HEK293 (cell line): ENCODE measurements around the gene RASSF8.

Source experiments
- CTCF ChIA-PET: fragments of 350-600 bp; formaldehyde crosslinking; extraction: SDS; loops from one replicate; lab custom pipeline; 2021; ENCODE audit warnings: antibody characterized with exemption; lab: Yijun Ruan, JAX
- POLR2A ChIA-PET: fragments of 300-600 bp; formaldehyde crosslinking; extraction: SDS; loops from one replicate; lab custom pipeline; 2020; ENCODE audit warnings: antibody characterized with exemption, inconsistent platforms; lab: Yijun Ruan, JAX
- H3K27ac ChIP-seq: fragments of 200-500 bp; sonication (Bioruptor generic); 2 replicates; pipeline ENCODE4 v1.5.1; 2014; ENCODE audit warnings: low read depth, low read length, control low read depth, inconsistent platforms; ENCODE audit errors: extremely low read depth
- H3K36me3 ChIP-seq, 2 experiments: fragments of 200-500 bp in 1 of 2; sonication (Bioruptor generic) in 1 of 2; 1 replicate in 1 of 2; 2 replicates in 1 of 2; pipeline ENCODE4 v1.5.1; 2014 to 2017; ENCODE audit warnings: inconsistent platforms in 2 of 2, low read length in 2 of 2; ENCODE audit not compliant: control insufficient read depth in 2 of 2, insufficient read depth in 1 of 2
- H3K4me1 ChIP-seq: fragments of 200-500 bp; sonication (Bioruptor generic); 2 replicates; pipeline ENCODE4 v1.5.1; 2014; ENCODE audit warnings: mild to moderate bottlenecking, low read length, inconsistent platforms; ENCODE audit not compliant: control insufficient read depth, insufficient read depth
- H3K4me3 ChIP-seq: 2 replicates; pipeline ENCODE4 v1.5.1; 2011; ENCODE audit warnings: low read depth, mild to moderate bottlenecking, control low read depth, low read length, moderate library complexity
- H3K9me3 ChIP-seq: fragments of 200-500 bp; sonication (Bioruptor generic); 2 replicates; pipeline ENCODE4 v1.5.1; 2014; ENCODE audit warnings: low read depth, low read length, inconsistent platforms; ENCODE audit not compliant: control insufficient read depth, insufficient read depth
- SP7 ChIP-seq: fragments of 450-650 bp; formaldehyde crosslinking; IDR thresholded peaks from 2 replicates; pipeline ENCODE4 v1.5.1; 2016; ENCODE audit warnings: missing biosample characterization, missing genetic modification characterization
- TCF7L2 ChIP-seq: IDR thresholded peaks from 2 replicates; pipeline ENCODE4 v1.6.1; 2011; ENCODE audit warnings: low read depth, mild to moderate bottlenecking, inconsistent platforms, low read length, moderate library complexity, borderline replicate concordance
- ZBTB21 ChIP-seq: fragments of 450-650 bp; formaldehyde crosslinking; IDR thresholded peaks from 2 replicates; pipeline ENCODE4 v1.5.1; 2017; ENCODE audit warnings: missing biosample characterization, missing genetic modification characterization
- ZEB2 ChIP-seq: fragments of 450-650 bp; formaldehyde crosslinking; IDR thresholded peaks from 2 replicates; pipeline ENCODE4 v1.5.1; 2016; ENCODE audit warnings: missing biosample characterization, missing genetic modification characterization
- ZNF132 ChIP-seq: fragments of 450-650 bp; formaldehyde crosslinking; IDR thresholded peaks from 2 replicates; pipeline ENCODE4 v1.5.1; 2017; ENCODE audit warnings: missing biosample characterization, missing genetic modification characterization, borderline replicate concordance
- ZNF16 ChIP-seq: fragments of 450-650 bp; formaldehyde crosslinking; IDR thresholded peaks from 2 replicates; pipeline ENCODE4 v1.5.1; 2016; ENCODE audit warnings: low read depth, missing biosample characterization, missing genetic modification characterization
- ZNF175 ChIP-seq: fragments of 450-650 bp; formaldehyde crosslinking; IDR thresholded peaks from 2 replicates; pipeline ENCODE4 v1.5.1; 2016; ENCODE audit warnings: missing biosample characterization, missing genetic modification characterization
- ZNF202 ChIP-seq: fragments of 450-650 bp; formaldehyde crosslinking; IDR thresholded peaks from 2 replicates; pipeline ENCODE4 v1.5.1; 2016; ENCODE audit warnings: missing biosample characterization, missing genetic modification characterization, borderline replicate concordance
- ZNF214 ChIP-seq: fragments of 450-650 bp; formaldehyde crosslinking; IDR thresholded peaks from 2 replicates; pipeline ENCODE4 v1.5.1; 2017; ENCODE audit warnings: missing biosample characterization, mild to moderate bottlenecking, missing genetic modification characterization, borderline replicate concordance
- ZNF544 ChIP-seq: fragments of 450-650 bp; formaldehyde crosslinking; IDR thresholded peaks from 2 replicates; pipeline ENCODE4 v1.5.0; 2017; ENCODE audit warnings: missing biosample characterization, missing genetic modification characterization
- ZSCAN16 ChIP-seq: fragments of 450-650 bp; formaldehyde crosslinking; IDR thresholded peaks from 2 replicates; pipeline ENCODE4 v1.5.1; 2016; ENCODE audit warnings: missing biosample characterization, missing genetic modification characterization
- ZSCAN18 ChIP-seq: fragments of 450-650 bp; formaldehyde crosslinking; IDR thresholded peaks from 2 replicates; pipeline ENCODE4 v1.5.1; 2016; ENCODE audit warnings: missing biosample characterization, missing genetic modification characterization
- ZXDB ChIP-seq: fragments of 450-650 bp; formaldehyde crosslinking; IDR thresholded peaks from 2 replicates; pipeline ENCODE4 v1.5.1; 2016; ENCODE audit warnings: missing biosample characterization, missing genetic modification characterization
- TF ChIP-seq, protein P1 (sequence below): fragments of 450-650 bp; formaldehyde crosslinking; IDR thresholded peaks from 2 replicates; pipeline ENCODE4 v1.5.1; 2016; ENCODE audit warnings: missing biosample characterization, missing genetic modification characterization
- TF ChIP-seq, protein P2 (sequence below): fragments of 450-650 bp; formaldehyde crosslinking; IDR thresholded peaks from 2 replicates; pipeline ENCODE4 v1.5.1; 2016; ENCODE audit warnings: missing biosample characterization, missing genetic modification characterization, borderline replicate concordance
- TF ChIP-seq, protein P3 (sequence below): fragments of 450-650 bp; formaldehyde crosslinking; IDR thresholded peaks from 2 replicates; pipeline ENCODE4 v1.5.1; 2016; ENCODE audit warnings: missing biosample characterization, missing genetic modification characterization

Gene RASSF8

DNA sequence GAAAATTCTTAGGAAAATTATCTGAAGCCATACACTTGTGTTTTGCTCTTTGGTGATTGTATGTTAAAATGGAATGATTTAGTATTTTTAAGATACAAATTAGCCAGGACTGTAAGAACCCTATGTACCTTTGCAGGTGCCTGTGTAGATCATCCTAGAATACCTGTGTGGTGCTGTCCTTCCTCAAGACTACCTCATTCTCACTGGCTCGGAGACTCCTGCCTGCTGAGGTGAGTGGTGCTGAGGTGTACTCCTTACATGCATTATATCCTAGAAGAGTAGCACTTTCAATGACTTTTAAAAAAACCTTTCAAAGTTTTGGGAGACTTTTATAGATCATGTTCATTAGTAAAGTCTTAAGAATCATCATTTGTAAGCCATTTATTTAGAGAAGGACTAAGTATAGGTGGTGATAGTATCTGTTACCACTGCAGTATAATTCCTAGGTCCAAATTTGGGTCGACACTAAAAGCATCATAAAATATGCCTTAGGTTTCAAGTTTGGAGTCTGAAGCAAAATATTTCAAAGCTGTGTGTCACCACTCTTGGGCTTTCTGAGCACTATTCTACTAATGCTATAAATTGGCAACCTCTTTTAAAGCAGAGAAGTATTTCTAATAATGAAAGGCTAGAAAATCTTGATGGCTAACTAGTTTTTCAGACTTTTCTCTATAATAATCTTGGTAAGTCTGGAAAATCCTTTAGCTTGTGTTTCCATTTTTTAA is 36.6 kb downstream of the RASSF8 start:
- POLR2A ChIA-PET = no interaction called here
- Histone ChIP-seq H3K27ac (no peak overlapping the region), H3K4me3 (no peak overlapping the region), H3K36me3 (no peaks in the 10 kb centered on the region), H3K9me3 (no peaks in the 10 kb centered on the region), H3K4me1 (peaks cover 20% of the 10 kb centered on the region)
- no peak for TF ChIP-seq ZNF175 (tag by site-specific recombination)
- no peak for TF ChIP-seq ZSCAN18 (tag by site-specific recombination)
- TF ChIP-seq, protein P1, sequence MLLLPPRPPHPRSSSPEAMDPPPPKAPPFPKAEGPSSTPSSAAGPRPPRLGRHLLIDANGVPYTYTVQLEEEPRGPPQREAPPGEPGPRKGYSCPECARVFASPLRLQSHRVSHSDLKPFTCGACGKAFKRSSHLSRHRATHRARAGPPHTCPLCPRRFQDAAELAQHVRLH = no peak
- no peak for TF ChIP-seq ZSCAN16 (tag by site-specific recombination)
- CTCF ChIA-PET = no interaction called here

DNA sequence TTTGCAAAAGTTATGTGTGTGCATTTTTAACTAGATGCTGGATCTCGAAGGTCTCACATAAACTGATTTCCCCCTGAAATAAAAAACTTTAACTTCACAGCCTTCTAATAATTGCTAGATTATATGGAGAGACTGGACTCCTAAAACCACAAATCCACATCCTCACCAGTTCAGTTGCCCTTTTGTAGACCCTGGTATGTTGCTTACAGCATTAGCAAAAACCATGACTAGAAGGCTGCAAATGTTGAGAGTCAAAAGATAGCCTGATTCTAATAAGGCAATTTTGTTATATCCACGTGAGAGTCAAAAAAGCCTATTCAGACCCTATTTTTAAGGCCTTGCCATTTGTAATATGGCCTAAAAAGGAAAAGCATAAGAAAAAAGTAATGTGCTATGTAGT is 37.4 kb downstream of the RASSF8 start:
- peaks cover 20% of the 10 kb centered on the region for H3K4me1 ChIP-seq
- no peak for TF ChIP-seq ZSCAN16 (tag by site-specific recombination)
- no peak for TF ChIP-seq ZNF214 (tag by site-specific recombination)
- CTCF ChIA-PET = no interaction called here

DNA sequence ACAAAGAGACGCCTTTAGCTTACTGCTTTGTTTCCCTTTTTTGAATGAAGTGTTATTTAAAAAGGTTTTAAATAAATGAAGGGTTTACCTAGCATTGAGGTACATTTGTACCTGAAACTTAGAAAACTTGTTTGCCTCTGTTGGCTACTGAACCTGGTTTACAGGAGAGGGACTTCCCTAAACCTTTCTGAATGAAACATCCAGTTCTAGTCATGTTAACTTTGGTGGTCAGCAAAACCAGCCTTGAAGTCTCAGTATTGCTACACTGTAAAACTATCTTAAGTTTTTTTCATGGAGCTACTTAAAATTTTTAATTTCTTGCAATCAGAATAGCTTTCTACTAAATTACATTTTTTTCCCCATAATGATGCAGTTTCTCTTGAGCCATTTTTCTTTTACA is 38.2 kb downstream of the RASSF8 start:
- Histone ChIP-seq H3K4me1 (peaks cover 20% of the 10 kb centered on the region), H3K9me3 (no peaks in the 10 kb centered on the region), H3K36me3 (peaks cover 0 to 5% of the 10 kb centered on the region in 2 experiments; a peak in 1 of 3 replicates), H3K27ac (no peak overlapping the region), H3K4me3 (no peak overlapping the region)
- ChIA-PET CTCF (interaction anchor here (1.2 kb wide), 2 partner anchors 21 to 32 kb away, joined by 3 to 4 read pairs; no protein-coding TSS in a partner anchor), POLR2A (no interaction called here)
- no peak for TF ChIP-seq ZNF16
- no peak for TF ChIP-seq ZNF544 (tag by site-specific recombination)
- TF ChIP-seq ZNF132 (tag by site-specific recombination) = no peak
- TF ChIP-seq TCF7L2 = no peak

More for the DNA sequence above, 37.4 kb downstream of the RASSF8 start:
- H3K27ac ChIP-seq = no peak overlapping the region
- H3K4me3 ChIP-seq = no peak overlapping the region
- H3K9me3 ChIP-seq = no peaks in the 10 kb centered on the region
- H3K36me3 ChIP-seq = peaks cover 0 to 1% of the 10 kb centered on the region in 2 experiments; a peak in 1 of 3 replicates
- POLR2A ChIA-PET = no interaction called here

DNA sequence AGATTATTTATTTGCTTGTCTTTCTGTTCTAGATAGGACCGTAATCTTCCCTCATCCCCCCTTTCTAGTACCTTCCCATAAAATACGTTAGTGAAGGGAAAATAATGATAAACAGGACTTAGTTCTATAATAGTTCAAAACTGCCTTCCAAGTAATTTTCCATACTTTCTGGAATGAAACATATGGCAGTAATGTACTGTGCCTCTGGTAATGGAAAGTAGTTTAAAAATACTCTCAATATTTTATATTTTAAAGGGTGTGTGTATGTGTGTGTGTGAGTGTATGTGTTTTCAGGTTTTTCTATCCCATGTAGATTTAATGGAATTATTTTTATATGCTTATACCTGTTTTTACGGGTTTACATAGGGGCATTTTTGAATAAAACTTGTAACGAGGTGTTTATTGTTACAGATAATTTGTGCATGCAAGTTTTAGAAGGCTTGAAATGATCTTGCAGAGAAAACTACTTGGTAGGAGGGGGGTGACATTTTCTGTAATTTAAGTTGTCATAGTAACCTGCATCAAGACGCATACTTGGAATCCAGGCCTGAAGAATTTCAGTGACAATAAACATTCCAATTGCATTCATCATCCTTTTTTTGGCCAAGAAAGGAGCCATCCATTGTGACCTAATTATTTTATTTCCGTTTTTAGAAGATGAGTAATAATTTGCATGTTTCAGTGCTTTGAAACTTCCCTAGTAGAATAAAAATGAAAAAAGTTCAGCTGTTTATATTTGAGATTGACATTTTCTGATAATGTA is 38.9 kb downstream of the RASSF8 start:
- H3K4me3 ChIP-seq = no peak overlapping the region
- peaks cover 15% of the 10 kb centered on the region for H3K4me1 ChIP-seq
- CTCF ChIA-PET = interaction anchor here (0.7 to 1.2 kb wide), 3 partner anchors 21 to 665 kb away, joined by 3 to 4 read pairs (median 3); no protein-coding TSS in a partner anchor
- H3K36me3 ChIP-seq = peaks cover 0 to 5% of the 10 kb centered on the region in 2 experiments; a peak in 1 of 3 replicates
- no peak overlapping the region for H3K27ac ChIP-seq
- POLR2A ChIA-PET = interaction anchor here (0.7 kb wide), 1 partner anchor 126 kb away, joined by 4 read pairs; no protein-coding TSS in a partner anchor
- no peaks in the 10 kb centered on the region for H3K9me3 ChIP-seq
- TF ChIP-seq, protein P2, sequence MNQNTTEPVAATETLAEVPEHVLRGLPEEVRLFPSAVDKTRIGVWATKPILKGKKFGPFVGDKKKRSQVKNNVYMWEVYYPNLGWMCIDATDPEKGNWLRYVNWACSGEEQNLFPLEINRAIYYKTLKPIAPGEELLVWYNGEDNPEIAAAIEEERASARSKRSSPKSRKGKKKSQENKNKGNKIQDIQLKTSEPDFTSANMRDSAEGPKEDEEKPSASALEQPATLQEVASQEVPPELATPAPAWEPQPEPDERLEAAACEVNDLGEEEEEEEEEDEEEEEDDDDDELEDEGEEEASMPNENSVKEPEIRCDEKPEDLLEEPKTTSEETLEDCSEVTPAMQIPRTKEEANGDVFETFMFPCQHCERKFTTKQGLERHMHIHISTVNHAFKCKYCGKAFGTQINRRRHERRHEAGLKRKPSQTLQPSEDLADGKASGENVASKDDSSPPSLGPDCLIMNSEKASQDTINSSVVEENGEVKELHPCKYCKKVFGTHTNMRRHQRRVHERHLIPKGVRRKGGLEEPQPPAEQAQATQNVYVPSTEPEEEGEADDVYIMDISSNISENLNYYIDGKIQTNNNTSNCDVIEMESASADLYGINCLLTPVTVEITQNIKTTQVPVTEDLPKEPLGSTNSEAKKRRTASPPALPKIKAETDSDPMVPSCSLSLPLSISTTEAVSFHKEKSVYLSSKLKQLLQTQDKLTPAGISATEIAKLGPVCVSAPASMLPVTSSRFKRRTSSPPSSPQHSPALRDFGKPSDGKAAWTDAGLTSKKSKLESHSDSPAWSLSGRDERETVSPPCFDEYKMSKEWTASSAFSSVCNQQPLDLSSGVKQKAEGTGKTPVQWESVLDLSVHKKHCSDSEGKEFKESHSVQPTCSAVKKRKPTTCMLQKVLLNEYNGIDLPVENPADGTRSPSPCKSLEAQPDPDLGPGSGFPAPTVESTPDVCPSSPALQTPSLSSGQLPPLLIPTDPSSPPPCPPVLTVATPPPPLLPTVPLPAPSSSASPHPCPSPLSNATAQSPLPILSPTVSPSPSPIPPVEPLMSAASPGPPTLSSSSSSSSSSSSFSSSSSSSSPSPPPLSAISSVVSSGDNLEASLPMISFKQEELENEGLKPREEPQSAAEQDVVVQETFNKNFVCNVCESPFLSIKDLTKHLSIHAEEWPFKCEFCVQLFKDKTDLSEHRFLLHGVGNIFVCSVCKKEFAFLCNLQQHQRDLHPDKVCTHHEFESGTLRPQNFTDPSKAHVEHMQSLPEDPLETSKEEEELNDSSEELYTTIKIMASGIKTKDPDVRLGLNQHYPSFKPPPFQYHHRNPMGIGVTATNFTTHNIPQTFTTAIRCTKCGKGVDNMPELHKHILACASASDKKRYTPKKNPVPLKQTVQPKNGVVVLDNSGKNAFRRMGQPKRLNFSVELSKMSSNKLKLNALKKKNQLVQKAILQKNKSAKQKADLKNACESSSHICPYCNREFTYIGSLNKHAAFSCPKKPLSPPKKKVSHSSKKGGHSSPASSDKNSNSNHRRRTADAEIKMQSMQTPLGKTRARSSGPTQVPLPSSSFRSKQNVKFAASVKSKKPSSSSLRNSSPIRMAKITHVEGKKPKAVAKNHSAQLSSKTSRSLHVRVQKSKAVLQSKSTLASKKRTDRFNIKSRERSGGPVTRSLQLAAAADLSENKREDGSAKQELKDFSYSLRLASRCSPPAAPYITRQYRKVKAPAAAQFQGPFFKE = no peak
- peak; percentile 50; the same call in 1 of the 2 replicates for TF ChIP-seq SP7 (tag by site-specific recombination)
- TF ChIP-seq ZBTB21 (tag by site-specific recombination) = no peak; the same call in 1 of the 2 replicates
- TF ChIP-seq, protein P3, sequence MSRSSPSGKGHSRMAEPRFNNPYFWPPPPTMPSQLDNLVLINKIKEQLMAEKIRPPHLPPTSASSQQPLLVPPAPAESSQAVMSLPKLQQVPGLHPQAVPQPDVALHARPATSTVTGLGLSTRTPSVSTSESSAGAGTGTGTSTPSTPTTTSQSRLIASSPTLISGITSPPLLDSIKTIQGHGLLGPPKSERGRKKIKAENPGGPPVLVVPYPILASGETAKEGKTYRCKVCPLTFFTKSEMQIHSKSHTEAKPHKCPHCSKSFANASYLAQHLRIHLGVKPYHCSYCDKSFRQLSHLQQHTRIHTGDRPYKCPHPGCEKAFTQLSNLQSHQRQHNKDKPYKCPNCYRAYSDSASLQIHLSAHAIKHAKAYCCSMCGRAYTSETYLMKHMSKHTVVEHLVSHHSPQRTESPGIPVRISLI (tag by site-specific recombination) = 0 out of 2 replicates have a peak, but pooled peaks have one; percentile 12
- TF ChIP-seq ZEB2 (tag by site-specific recombination) = peak; percentile 57
- TF ChIP-seq ZNF202 (tag by site-specific recombination) = no peak
- 0 out of 2 replicates have a peak, but pooled peaks have one; percentile 6 for TF ChIP-seq ZXDB (tag by site-specific recombination)
